Central memory CD8-positive, alpha-beta T cell (primary cell): ENCODE measurements around the gene LBHD2.

Experiments used
- ATAC-seq: fragments of 150-1000 bp; cut with Tn5 transposase; replicated peaks from 2 replicates; pipeline ENCODE4 v1.10.0; 2022; ENCODE audit warnings: mild to moderate bottlenecking, moderate FRiP score, moderate number of reproducible peaks; ENCODE audit not compliant: poor library complexity, severe bottlenecking; ENCODE audit errors: extremely low read depth
- DNase-seq, 2 donors: peaks; one replicate each; pipeline ENCODE4 v3.0.0; 2021; ENCODE audit warnings: low spot score in 2 of 2
- H3K27ac Mint-ChIP-seq: one replicate; pipeline ENCODE4 v1.8.0; 2022; ENCODE audit warnings: low read depth, mild to moderate bottlenecking, moderate library complexity, mixed read lengths
- H3K27me3 Mint-ChIP-seq: one replicate; pipeline ENCODE4 v1.8.0; 2022; ENCODE audit warnings: mixed read lengths
- H3K36me3 Mint-ChIP-seq: one replicate; pipeline ENCODE4 v1.8.0; 2022; ENCODE audit warnings: mild to moderate bottlenecking, moderate library complexity, mixed read lengths; ENCODE audit not compliant: insufficient read depth
- H3K4me1 Mint-ChIP-seq: one replicate; pipeline ENCODE4 v1.8.0; 2022; ENCODE audit warnings: mixed read lengths
- H3K4me3 Mint-ChIP-seq: one replicate; pipeline ENCODE4 v1.8.0; 2022; ENCODE audit warnings: mild to moderate bottlenecking, moderate library complexity, mixed read lengths
- H3K9me3 Mint-ChIP-seq: one replicate; pipeline ENCODE4 v1.8.0; 2022; ENCODE audit warnings: mixed read lengths

The LBHD2 gene

DNA sequence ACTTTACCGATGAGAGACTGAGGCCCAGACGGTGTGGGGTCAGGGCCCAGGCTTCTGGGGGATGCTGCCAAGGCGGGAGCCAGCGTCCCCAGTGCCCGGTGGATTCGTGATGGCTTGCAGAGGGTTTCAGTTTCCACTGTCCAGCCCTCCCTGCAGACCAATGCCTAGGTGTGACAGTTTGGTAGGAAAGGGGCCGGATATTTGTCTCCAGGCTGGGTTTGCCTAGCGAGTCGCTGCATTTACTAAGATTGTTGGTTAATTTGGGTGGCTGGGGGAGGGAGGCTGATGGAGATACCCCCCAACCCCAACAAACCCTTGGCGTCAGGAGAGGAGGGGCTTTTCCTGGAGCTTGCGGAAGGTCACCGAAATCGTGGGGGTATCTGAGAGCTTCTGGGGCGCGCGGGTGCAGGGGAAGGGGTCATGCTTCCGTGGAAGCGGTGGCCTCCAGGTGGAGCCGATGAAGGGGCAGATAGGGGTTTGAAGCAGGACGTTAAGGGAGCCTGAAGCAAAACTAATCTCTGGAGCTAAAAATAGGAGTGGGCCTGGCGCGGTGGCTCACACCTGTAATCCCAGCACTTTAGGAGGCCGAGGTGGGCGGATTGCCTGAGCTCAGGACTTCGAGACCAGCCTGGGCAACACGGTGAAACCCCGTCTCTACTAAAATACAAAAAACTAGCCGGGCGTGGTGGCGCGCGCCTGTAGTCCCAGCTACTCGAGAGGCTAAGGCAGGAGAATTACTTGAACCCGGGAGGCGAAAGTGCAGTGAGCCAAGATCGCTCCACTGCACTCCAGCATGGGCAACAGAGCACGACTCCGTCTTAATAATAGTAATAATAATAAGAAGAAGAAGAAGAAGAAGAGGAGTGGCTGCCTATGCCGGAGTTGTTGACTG, 25.6 kb upstream of the LBHD2 start:
- Mint-ChIP-seq H3K36me3 (peaks cover 1% of the 10 kb centered on the region), H3K9me3 (no peaks in the 10 kb centered on the region), H3K4me1 (peaks cover 7% of the 10 kb centered on the region), H3K27me3 (peaks cover 53% of the 10 kb centered on the region), H3K27ac (no peak overlapping the region), H3K4me3 (peak overlapping the region; percentile 20)
- DNase-seq, result no peak
- no peak for ATAC-seq

DNA sequence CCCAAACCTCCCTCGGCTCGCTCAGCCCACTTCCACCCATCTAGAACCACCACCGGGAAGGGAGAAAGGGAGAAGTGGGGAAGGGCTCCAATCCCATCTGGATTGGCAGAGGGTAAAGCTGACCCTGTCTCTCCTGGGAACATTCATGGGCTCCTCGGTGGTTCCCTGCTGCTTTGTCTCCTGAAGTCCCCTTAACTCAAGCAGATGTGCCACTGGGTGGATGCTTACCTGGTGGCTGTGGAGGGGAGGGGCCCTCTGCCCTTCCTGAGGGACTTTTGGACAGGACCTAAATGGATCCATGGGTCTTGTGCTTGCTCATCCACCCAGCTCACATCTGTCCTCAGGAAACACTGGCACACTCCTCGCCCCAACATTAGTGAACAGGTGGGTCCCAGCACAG, 24.5 kb upstream of the LBHD2 start:
- DNase-seq (no peak), ATAC-seq (no peak)
- H3K27me3 Mint-ChIP-seq, result peaks cover 46% of the 10 kb centered on the region
- H3K27ac Mint-ChIP-seq, result no peak overlapping the region
- H3K9me3 Mint-ChIP-seq, result no peaks in the 10 kb centered on the region
- H3K4me1 Mint-ChIP-seq, result peaks cover 7% of the 10 kb centered on the region
- no peak overlapping the region for H3K4me3 Mint-ChIP-seq
- peaks cover 1% of the 10 kb centered on the region for H3K36me3 Mint-ChIP-seq

- H3K4me1 Mint-ChIP-seq, result peaks cover 1% of the 10 kb centered on the region
- ATAC-seq (no peak), DNase-seq (no peak)
- H3K4me3 Mint-ChIP-seq, result no peak overlapping the region
- H3K36me3 Mint-ChIP-seq, result peaks cover 1% of the 10 kb centered on the region
- peaks cover 26% of the 10 kb centered on the region for H3K27me3 Mint-ChIP-seq
- H3K27ac Mint-ChIP-seq, result no peak overlapping the region
- H3K9me3 Mint-ChIP-seq, result no peaks in the 10 kb centered on the region
These were observed 22.5 kb upstream of the LBHD2 start for GRCh38 chr14:103061482-103061976.

DNA sequence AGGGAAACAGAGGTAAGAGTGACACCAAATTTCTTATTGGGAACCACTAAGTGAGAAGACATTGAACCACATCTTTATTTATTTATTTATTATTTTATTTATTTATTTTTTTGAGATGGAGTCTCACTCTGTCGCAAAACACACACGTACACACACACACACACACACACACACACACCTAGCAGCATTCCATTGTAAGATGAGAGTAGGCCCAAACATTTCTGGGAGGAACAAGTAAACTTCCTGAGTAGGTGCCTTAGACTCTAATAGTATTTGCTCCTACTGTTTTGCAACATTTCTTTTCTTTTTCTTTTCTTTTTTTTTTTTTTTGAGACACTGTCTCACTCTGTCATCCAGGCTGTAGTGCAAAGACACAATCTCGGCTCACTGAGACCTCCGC, 19.6 kb upstream of the LBHD2 start:
- no peak overlapping the region for H3K4me3 Mint-ChIP-seq
- H3K27ac Mint-ChIP-seq, result no peak overlapping the region
- H3K36me3 Mint-ChIP-seq, result no peaks in the 10 kb centered on the region
- H3K4me1 Mint-ChIP-seq, result no peaks in the 10 kb centered on the region
- H3K9me3 Mint-ChIP-seq, result no peaks in the 10 kb centered on the region
- no peak for DNase-seq
- no peak for ATAC-seq
- peaks cover 23% of the 10 kb centered on the region for H3K27me3 Mint-ChIP-seq

- ATAC-seq (no peak), DNase-seq (no peak)
- peaks cover 23% of the 10 kb centered on the region for H3K27me3 Mint-ChIP-seq
- no peak overlapping the region for H3K27ac Mint-ChIP-seq
- no peak overlapping the region for H3K4me3 Mint-ChIP-seq
- no peaks in the 10 kb centered on the region for H3K9me3 Mint-ChIP-seq
- no peaks in the 10 kb centered on the region for H3K36me3 Mint-ChIP-seq
- no peaks in the 10 kb centered on the region for H3K4me1 Mint-ChIP-seq
These were observed 19.0 kb upstream of the LBHD2 start for GRCh38 chr14:103064978-103065377.

- DNase-seq (no peak), ATAC-seq (no peak)
- Mint-ChIP-seq H3K4me1 (no peaks in the 10 kb centered on the region), H3K27me3 (peaks cover 26% of the 10 kb centered on the region), H3K27ac (no peak overlapping the region), H3K4me3 (no peak overlapping the region), H3K36me3 (no peaks in the 10 kb centered on the region), H3K9me3 (no peaks in the 10 kb centered on the region)
These were observed 18.1 kb upstream of the LBHD2 start for GRCh38 chr14:103065861-103066260.

GRCh38 chr14:103066399-103066798, 17.6 kb upstream of the LBHD2 start:
- Mint-ChIP-seq H3K9me3 (no peaks in the 10 kb centered on the region), H3K36me3 (no peaks in the 10 kb centered on the region), H3K4me1 (no peaks in the 10 kb centered on the region), H3K27ac (no peak overlapping the region), H3K4me3 (no peak overlapping the region), H3K27me3 (peaks cover 31% of the 10 kb centered on the region)
- no peak for ATAC-seq
- DNase-seq, result no peak

- Mint-ChIP-seq H3K4me3 (no peak overlapping the region), H3K9me3 (no peaks in the 10 kb centered on the region), H3K27ac (no peak overlapping the region), H3K27me3 (peaks cover 32% of the 10 kb centered on the region), H3K36me3 (no peaks in the 10 kb centered on the region), H3K4me1 (no peaks in the 10 kb centered on the region)
- ATAC-seq (no peak), DNase-seq (no peak)
These were observed 16.6 kb upstream of the LBHD2 start for GRCh38 chr14:103067231-103067954.

- H3K4me1 Mint-ChIP-seq, result no peaks in the 10 kb centered on the region
- no peak for ATAC-seq
- H3K27me3 Mint-ChIP-seq, result peaks cover 32% of the 10 kb centered on the region
- no peak overlapping the region for H3K27ac Mint-ChIP-seq
- no peak overlapping the region for H3K4me3 Mint-ChIP-seq
- DNase-seq, result no peak
- H3K9me3 Mint-ChIP-seq, result no peaks in the 10 kb centered on the region
- H3K36me3 Mint-ChIP-seq, result no peaks in the 10 kb centered on the region
These were observed 15.5 kb upstream of the LBHD2 start for GRCh38 chr14:103068351-103069073.

DNA sequence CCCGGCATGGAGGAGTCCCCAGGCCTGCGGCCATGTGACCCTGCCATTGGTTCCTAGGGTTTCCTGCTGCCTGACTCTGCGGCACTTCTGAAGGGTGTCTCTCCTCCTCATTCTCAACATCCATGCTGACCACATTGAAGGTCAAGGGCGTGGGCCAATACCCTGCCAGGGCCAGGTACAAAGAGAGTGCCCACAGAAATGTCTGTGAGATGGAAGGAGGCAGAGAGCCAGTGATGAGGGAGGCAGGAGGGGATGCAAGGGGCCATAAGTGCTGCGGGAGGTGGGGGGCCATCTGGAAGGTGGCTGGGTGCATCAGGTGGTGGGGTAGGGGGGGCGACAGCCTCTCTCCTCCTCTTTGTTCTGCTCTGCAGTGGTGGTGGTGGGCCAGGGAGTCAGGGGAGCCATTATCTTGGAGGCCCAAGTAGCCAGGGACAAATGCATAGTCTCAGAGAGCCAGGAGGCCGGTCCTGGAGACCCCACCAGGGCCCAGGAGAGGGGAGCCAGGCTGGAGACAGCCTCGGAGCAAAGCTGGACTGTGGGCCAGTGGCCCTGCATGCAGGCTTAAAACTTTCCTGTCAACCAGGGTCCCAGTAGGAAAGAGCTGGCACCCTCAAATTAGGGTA, 13.6 kb upstream of the LBHD2 start:
- no peaks in the 10 kb centered on the region for H3K4me1 Mint-ChIP-seq
- no peak overlapping the region for H3K27ac Mint-ChIP-seq
- no peak overlapping the region for H3K4me3 Mint-ChIP-seq
- H3K27me3 Mint-ChIP-seq, result peaks cover 32% of the 10 kb centered on the region
- no peaks in the 10 kb centered on the region for H3K36me3 Mint-ChIP-seq
- DNase-seq (no peak), ATAC-seq (no peak)
- no peaks in the 10 kb centered on the region for H3K9me3 Mint-ChIP-seq

DNA sequence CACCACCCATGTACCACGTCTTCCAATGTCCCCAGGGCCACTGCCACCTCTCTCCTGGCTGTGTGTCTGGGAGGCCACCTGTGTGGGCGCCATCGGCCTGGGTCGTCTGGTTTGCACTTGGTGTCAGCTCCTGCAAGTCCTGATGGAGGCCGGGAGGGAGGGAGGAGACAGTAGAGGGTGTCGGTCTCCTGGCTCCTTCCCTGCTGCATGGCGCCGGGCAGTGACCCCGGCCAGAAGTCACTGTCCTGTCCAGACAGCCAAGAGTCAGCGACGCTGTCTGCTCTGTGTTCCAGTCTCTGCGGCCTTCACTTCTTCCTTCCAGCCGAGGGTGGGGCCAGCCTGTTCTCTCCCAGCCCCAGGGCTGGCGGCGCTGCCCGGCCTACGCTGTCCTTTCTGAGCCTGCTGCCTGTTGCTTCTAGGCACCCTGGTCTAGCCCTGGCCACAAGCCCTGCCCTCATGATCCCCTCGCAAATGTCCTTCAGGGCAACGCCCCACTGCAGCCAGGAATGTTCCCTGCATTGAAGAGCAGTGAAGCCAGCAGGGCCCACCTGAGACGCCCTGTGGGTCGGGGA, 13.0 kb upstream of the LBHD2 start:
- Mint-ChIP-seq H3K9me3 (no peaks in the 10 kb centered on the region), H3K27me3 (peaks cover 32% of the 10 kb centered on the region), H3K4me3 (no peak overlapping the region), H3K36me3 (no peaks in the 10 kb centered on the region), H3K27ac (no peak overlapping the region), H3K4me1 (no peaks in the 10 kb centered on the region)
- ATAC-seq (no peak), DNase-seq (no peak)
